HL-60 (cell line): Measurements from ENCODE around the gene SHLD1.

Source experiments
- CTCF ChIP-seq: IDR thresholded peaks from one replicate; pipeline ENCODE4 v1.5.1; 2011; ENCODE audit warnings: low read length, control low read depth, inconsistent platforms; ENCODE audit not compliant: insufficient read depth
- GABPA ChIP-seq: IDR thresholded peaks from 2 replicates; pipeline ENCODE4 v1.6.1; 2012; ENCODE audit warnings: low read depth
- POLR2AphosphoS5 ChIP-seq: IDR thresholded peaks from 2 replicates; pipeline ENCODE4 v1.6.1; 2012; ENCODE audit warnings: low read depth
- REST ChIP-seq: IDR thresholded peaks from 2 replicates; pipeline ENCODE4 v1.6.1; 2012; ENCODE audit warnings: low read depth; ENCODE audit not compliant: insufficient replicate concordance
- SPI1 ChIP-seq: IDR thresholded peaks from 2 replicates; pipeline ENCODE4 v1.6.1; 2012; ENCODE audit warnings: low read depth, mild to moderate bottlenecking, borderline replicate concordance

DNA sequence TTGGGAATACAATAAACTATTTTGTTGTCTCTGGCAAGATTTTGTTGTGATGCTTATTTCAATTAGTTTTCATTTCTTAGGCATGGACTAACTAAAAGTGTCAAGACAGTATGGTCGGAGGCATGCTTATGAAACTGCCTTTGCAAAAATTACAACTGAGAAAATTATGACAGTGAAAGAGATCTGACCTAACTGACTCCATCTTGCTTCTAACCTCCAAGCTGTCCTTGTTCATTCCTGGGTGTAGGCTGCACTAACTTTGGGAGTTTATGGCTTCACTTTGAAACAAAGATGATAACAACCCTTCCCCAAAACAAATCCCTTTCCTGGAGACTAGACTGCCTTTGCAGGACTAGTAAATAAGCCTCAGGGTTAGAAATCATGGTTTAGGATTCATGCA lies 4.1 kb upstream of the SHLD1 start:
- TF ChIP-seq CTCF = no peak
- no peak for TF ChIP-seq POLR2AphosphoS5
- no peak for TF ChIP-seq SPI1
- no peak for TF ChIP-seq GABPA
- no peak for TF ChIP-seq REST
